K562 (cell line): Measurements from ENCODE around the gene POMGNT1. TPM values are rescaled to one million over a fixed set of nuclear protein-coding genes. Genes with fewer than 3 reads are reported as not detected.

Experiments used
- ATAC-seq: fragments of 200-7000 bp; cut with Tn5 transposase; 3 replicates; pipeline ENCODE4 v1.9.1; 2020; ENCODE audit warnings: moderate library complexity
- BruUV-seq: library from RNA; stranded (reverse); fragments of 400-500 nt; replicated peaks from 2 replicates; lab custom pipeline; 2021; lab: Mats Ljungman, UMichigan
- CTCF ChIA-PET: fragments of 300-600 bp; formaldehyde crosslinking; extraction: SDS; loops from one replicate; lab custom pipeline; 2021; ENCODE audit warnings: low intra/inter-chr PET ratio; lab: Yijun Ruan, JAX
- POLR2A ChIA-PET: fragments of 300-600, 350-650 bp; sonication (Branson Sonifier 250); formaldehyde crosslinking; extraction: SDS; loops from one replicate; lab custom pipeline; 2021; ENCODE audit warnings: antibody characterized with exemption, inconsistent platforms; lab: Yijun Ruan, JAX
- DNase-seq, 4 experiments: peaks; one replicate each; pipeline versions ENCODE4 v3.0.0 to v3.0.0-alpha.2; 2011 to 2018; ENCODE audit warnings: low spot score in 3 of 4, mixed read lengths in 3 of 4; ENCODE audit errors: extremely low read depth in 1 of 4
- FAIRE-seq: peaks from 2 replicates; lab custom pipeline; 2011; peaks lifted over from hg19 to GRCh38; lab: Jason Lieb, UNC
- H2AFZ ChIP-seq: 2 replicates; pipeline ENCODE4 v1.6.0; 2011; ENCODE audit warnings: low read depth, low read length, control low read depth, inconsistent platforms
- H3K27ac ChIP-seq: fragments of 200-600 bp; 3 replicates; pipeline ENCODE4 v1.8.0; 2011; ENCODE audit warnings: low read depth, mild to moderate bottlenecking, control low read depth, inconsistent platforms, low read length, moderate library complexity, mixed read lengths; ENCODE audit errors: extremely low read depth
- H3K27me3 ChIP-seq, 2 experiments: fragments of 300-600 bp in 1 of 2; 2 replicates in 1 of 2; 3 replicates in 1 of 2; pipeline versions ENCODE4 v1.6.0 to v1.8.0; 2011; ENCODE audit warnings: inconsistent platforms in 2 of 2, low read length in 2 of 2, mild to moderate bottlenecking in 1 of 2, mixed read lengths in 1 of 2, moderate library complexity in 1 of 2; ENCODE audit not compliant: control insufficient read depth in 2 of 2, insufficient read depth in 2 of 2
- H3K36me3 ChIP-seq: fragments of 300-600 bp; 3 replicates; pipeline ENCODE4 v1.8.0; 2011; ENCODE audit warnings: mild to moderate bottlenecking, low read length, inconsistent platforms; ENCODE audit not compliant: control insufficient read depth, insufficient read depth
- H3K4me1 ChIP-seq, 2 experiments: fragments of 200-600 bp in 1 of 2; replicated peaks in 1 of 2; 2 replicates in 1 of 2; 3 replicates in 1 of 2; pipeline versions ENCODE4 v1.5.1 to v1.8.0; 2011; ENCODE audit warnings: inconsistent platforms in 2 of 2, low read length in 2 of 2, mild to moderate bottlenecking in 1 of 2, mixed read lengths in 1 of 2, moderate library complexity in 1 of 2; ENCODE audit not compliant: control insufficient read depth in 2 of 2, insufficient read depth in 2 of 2
- H3K4me2 ChIP-seq: 2 replicates; pipeline ENCODE4 v1.6.1; 2011; ENCODE audit warnings: low read length, control low read depth, inconsistent platforms, mixed read lengths; ENCODE audit not compliant: insufficient read depth
- H3K4me3 ChIP-seq: fragments of 200-600 bp; sonication (generic), shearing (Covaris generic); 2 replicates; pipeline ENCODE4 v1.5.1; 2016; ENCODE audit warnings: control low read depth, inconsistent platforms
- H3K79me2 ChIP-seq: fragments of 200-600 bp; 3 replicates; pipeline ENCODE4 v1.8.0; 2011; ENCODE audit warnings: low read length, inconsistent platforms; ENCODE audit not compliant: control insufficient read depth, insufficient read depth
- H3K9ac ChIP-seq, 2 experiments: 2 replicates each; pipeline versions ENCODE4 v1.6.0 to v1.6.1; 2011; ENCODE audit warnings: low read depth in 2 of 2, low read length in 2 of 2, control low read depth in 1 of 2, inconsistent platforms in 1 of 2, mild to moderate bottlenecking in 1 of 2, mixed read lengths in 1 of 2; ENCODE audit not compliant: insufficient read depth in 1 of 2
- H3K9me1 ChIP-seq: one replicate; pipeline ENCODE4 v1.6.0; 2011; ENCODE audit warnings: inconsistent platforms, mild to moderate bottlenecking, low read length, moderate library complexity; ENCODE audit not compliant: control insufficient read depth, insufficient read depth
- H3K9me3 ChIP-seq: replicated peaks from 2 replicates; pipeline ENCODE4 v1.5.1; 2011; ENCODE audit warnings: low read depth, low read length, inconsistent platforms; ENCODE audit not compliant: control insufficient read depth, insufficient read depth
- H4K20me1 ChIP-seq: replicated peaks from 2 replicates; pipeline ENCODE4 v1.6.1; 2011; ENCODE audit warnings: low read length, inconsistent platforms, mixed read lengths; ENCODE audit not compliant: control insufficient read depth, insufficient read depth
- ADNP ChIP-seq: fragments of 200-800 bp; sonication (Bioruptor generic); IDR thresholded peaks from 2 replicates; pipeline ENCODE4 v1.6.1; 2016; ENCODE audit warnings: missing genetic modification characterization, missing compliant biosample characterization
- ARNT ChIP-seq, 2 experiments: fragments of 450-650 bp; IDR thresholded peaks; 2 replicates each; pipeline ENCODE4 v1.6.1; 2016; ENCODE audit warnings: mild to moderate bottlenecking in 1 of 2
- POLR2A ChIP-seq: fragments of 450-650 bp; conservative IDR thresholded peaks from 2 replicates; pipeline ENCODE4 v1.6.1; 2016
- SNIP1 ChIP-seq: fragments of 450-650 bp; IDR thresholded peaks from 2 replicates; pipeline ENCODE4 v1.7.1; 2017; ENCODE audit warnings: low read depth, mild to moderate bottlenecking
- STAT6 ChIP-seq: sonication (generic); formaldehyde crosslinking; IDR thresholded peaks from 2 replicates; pipeline ENCODE4 v1.8.1; 2023; ENCODE audit warnings: mild to moderate bottlenecking, missing genetic modification reagents
- WGBS: fragments of 100-300 bp; shearing (Covaris generic); methylation state at CpG from one replicate; pipeline ENCODE4 v1.1.6; 2016; ENCODE audit warnings: low coverage, mixed read lengths; ENCODE audit not compliant: insufficient coverage; ENCODE audit errors: missing lambda C conversion rate; 5-methylcytosine and 5-hydroxymethylcytosine counted together
- in situ Hi-C: fragments of 300-500 bp; cut with MboI; formaldehyde crosslinking; loops from 4 replicates; pipeline ENCODE4 v1.15.0; 2018; ENCODE audit warnings: inconsistent platforms, mixed read lengths
- intact Hi-C: fragments of 100-400 bp; cut with micrococcal nuclease; formaldehyde crosslinking; loops from 2 replicates; pipeline ENCODE4 v1.14.2; 2022
- polyA plus RNA-seq, 8 experiments: library from polyadenylated mRNA; depleted of rRNA in 4 of 8; stranded (reverse) in 5 of 8; unstranded in 3 of 8; fragments of >200 nt; fragmentation: Nextera tagmentation in 2 of 8; fragmentation: Illumina TruSeq in 1 of 8; extraction: Ambion mirVana in 2 of 8; extraction: Trizol in 1 of 8; gene quantifications; 2 replicates each; pipeline versions ENCODE4 v1.2.1 to v1.2.3, GENCODE V29; 2011 to 2014; ENCODE audit warnings: inconsistent platforms in 1 of 8, missing spikeins in 1 of 8
- total RNA-seq, 7 experiments: library from RNA; depleted of rRNA in 6 of 7; stranded (reverse); fragments of >200 nt in 6 of 7; fragmentation: Illumina TruSeq in 2 of 7; extraction: Trizol in 2 of 7; gene quantifications; 2 replicates each; pipeline versions ENCODE4 v1.2.1 to v1.2.3, GENCODE V29; 2011 to 2021; ENCODE audit warnings: low replicate concordance in 1 of 7

Gene POMGNT1
- total and polyA plus RNA-seq, 9 of the 15 experiments (the other 6 are each of a cell fraction or from before 2014, with no cell fraction given), result 14.1 to 58.9 (median 37.8) TPM

DNA sequence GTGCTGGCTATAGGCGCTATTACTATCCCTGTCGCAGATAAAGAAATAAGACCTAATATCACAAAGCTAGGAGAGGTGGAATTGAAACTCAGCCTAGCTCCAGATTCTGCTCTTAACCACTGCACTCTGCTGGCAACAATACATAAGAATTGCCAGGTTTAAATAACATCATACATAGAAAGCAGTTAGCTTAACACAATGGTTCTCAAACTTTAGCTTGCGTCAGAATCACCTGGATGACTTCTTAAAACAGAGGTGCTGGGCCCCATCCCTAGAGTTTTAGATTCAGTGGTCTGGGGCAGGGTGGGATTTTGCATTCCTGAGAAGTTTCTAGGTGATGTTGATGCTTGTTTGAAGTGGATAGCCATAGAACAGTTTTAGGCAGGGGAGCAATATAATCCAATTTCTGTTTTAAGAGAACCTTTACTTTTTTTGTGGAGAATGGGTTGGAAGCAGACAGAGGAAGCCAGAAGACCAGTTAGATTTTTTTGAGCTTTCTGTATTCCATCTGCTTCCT lies 1.1 kb upstream of the POMGNT1 start:
- peak overlapping the region; percentile 90 to 100; a peak in 3 of 4 replicates for H3K9ac ChIP-seq
- TF ChIP-seq ADNP (tag), result peak; percentile 72
- TF ChIP-seq SNIP1, result 0 out of 2 replicates have a peak, but pooled peaks have one; percentile 67
- no peak for TF ChIP-seq STAT6 (CRISPR knock-in tag)
- TF ChIP-seq POLR2A, result no peak
- TF ChIP-seq ARNT (IDR thresholded peaks at IDR 0.05), result 0 out of 4 replicates have a peak, but pooled peaks of 1 of the 2 experiments have one; percentile 16
- H3K36me3 ChIP-seq, result peaks cover 26% of the 10 kb centered on the region; the same call in 1 of the 3 replicates
- H3K27ac ChIP-seq, result peak overlapping the region; percentile 55; the same call in 2 of the 3 replicates
- H3K79me2 ChIP-seq, result peaks cover 15% of the 10 kb centered on the region
- ATAC-seq, result peak; percentile 4
- no peaks in the 10 kb centered on the region for H3K9me1 ChIP-seq
- H4K20me1 ChIP-seq, result no peaks in the 10 kb centered on the region
- peaks cover 27 to 36% of the 10 kb centered on the region in 2 experiments for H3K4me1 ChIP-seq
- CTCF ChIA-PET, result no interaction called here
- H3K4me3 ChIP-seq, result peak overlapping the region; percentile 83
- 37% methylated on average over 3 of the region's 3 CpGs for WGBS
- no TSS peak for BruUV-seq
- H3K9me3 ChIP-seq, result no peaks in the 10 kb centered on the region
- intact Hi-C loops (loop anchor here (2.0 kb wide), 2 partner anchors 18 to 24 kb away; no protein-coding TSS in a partner anchor), in situ Hi-C loops (loop anchor here (25.0 kb wide), 1 partner anchor 562 kb away; no protein-coding TSS in a partner anchor)
- H2AFZ ChIP-seq, result peak overlapping the region; percentile 98
- H3K27me3 ChIP-seq, result no peaks in the 10 kb centered on the region
- DNase-seq, result peak in 2 of 4 experiments; percentile 17 to 34
- no peak for FAIRE-seq
- POLR2A ChIA-PET, result interaction anchor here (0.6 to 2.3 kb wide), 13 partner anchors 9 to 699 kb away, joined by 3 to 7 read pairs (median 4); partner anchors contain the start of genes CCDC163, MMACHC and PRDX1
- H3K4me2 ChIP-seq, result peak overlapping the region; percentile 100
